ENCODE results near the gene PBLD.

The PBLD gene

GRCh38 chr10:68353537-68353936 lies 20.8 kb upstream of the PBLD start:
- Histone ChIP-seq H3K4ac (ENCODE audit: low read depth in 1 of 2, low read length in 2 of 2) (no peak overlapping the region), H3K36me3 (ENCODE audit: control insufficient read depth in 1 of 2, insufficient read depth in 2 of 2, low read depth in 1 of 2, low read length in 2 of 2) (peaks cover 41 to 64% of the 10 kb centered on the region in 2 experiments), H2BK15ac (ENCODE audit: low read depth, poor library complexity, severe bottlenecking) (no peak overlapping the region), H3K9me3 (ENCODE audit: control insufficient read depth, low read length) (no peaks in the 10 kb centered on the region), H2BK5ac (ENCODE audit: low read depth, low read length, poor library complexity, severe bottlenecking) (no peak overlapping the region), H3K27me3 (ENCODE audit: control insufficient read depth in 1 of 2, insufficient read depth in 1 of 2, low read length in 2 of 2) (no peaks in the 10 kb centered on the region), H3K4me1 (ENCODE audit: control insufficient read depth, insufficient read depth, low read depth, low read length) (no peaks in the 10 kb centered on the region), H2AFZ (ENCODE audit: low read depth, low read length) (no peak overlapping the region), H2BK12ac (ENCODE audit: low read length in 2 of 2) (no peak overlapping the region), H3K9ac (ENCODE audit: low read length) (no peak overlapping the region), H2AK5ac (ENCODE audit: low read length, severe bottlenecking) (no peak overlapping the region), H4K91ac (ENCODE audit: low read length) (no peak overlapping the region), H3K27ac (ENCODE audit: low read length, poor library complexity, severe bottlenecking) (no peak overlapping the region), H3K4me2 (ENCODE audit: low read length, poor library complexity, severe bottlenecking) (no peak overlapping the region), H4K8ac (ENCODE audit: low read length) (no peak overlapping the region), H3K4me3 (ENCODE audit: insufficient read depth in 1 of 2, low read depth in 1 of 2, low read length in 2 of 2) (no peak overlapping the region), H3K18ac (ENCODE audit: low read depth in 1 of 2, low read length in 2 of 2) (no peak overlapping the region), H2BK120ac (ENCODE audit: low read depth, low read length) (no peak overlapping the region), H3K14ac (ENCODE audit: low read length in 2 of 2) (no peak overlapping the region), H3K23ac (ENCODE audit: low read length in 2 of 2) (no peak overlapping the region), H3K79me1 (replicated peaks; ENCODE audit: low read length, poor library complexity, severe bottlenecking) (peaks cover 12% of the 10 kb centered on the region)
- no peak for DNase-seq
- 93% methylated on average over 2 of the region's 2 CpGs for whole genome bisulfite sequencing

GRCh38 chr10:68348265-68348741 lies 15.6 kb upstream of the PBLD start:
- WGBS = 38% methylated on average over 2 of the region's 2 CpGs
- no peak overlapping the region for H3K4me3 ChIP-seq (ENCODE audit: insufficient read depth in 1 of 2, low read depth in 1 of 2, low read length in 2 of 2)
- DNase-seq = peak; percentile 65

GRCh38 chr10:68346774-68347173 lies 14.0 kb upstream of the PBLD start:
- no peak for DNase-seq
- H4K8ac ChIP-seq (ENCODE audit: low read length) = no peak overlapping the region
- H3K27me3 ChIP-seq (ENCODE audit: control insufficient read depth in 1 of 2, insufficient read depth in 1 of 2, low read length in 2 of 2) = no peaks in the 10 kb centered on the region
- H2BK12ac ChIP-seq (ENCODE audit: low read length in 2 of 2) = no peak overlapping the region
- no peak overlapping the region for H2AFZ ChIP-seq (ENCODE audit: low read depth, low read length)
- H4K91ac ChIP-seq (ENCODE audit: low read length) = no peak overlapping the region
- no peak overlapping the region for H3K4me3 ChIP-seq (ENCODE audit: insufficient read depth in 1 of 2, low read depth in 1 of 2, low read length in 2 of 2)
- no peaks in the 10 kb centered on the region for H3K4me1 ChIP-seq (ENCODE audit: control insufficient read depth, insufficient read depth, low read depth, low read length)
- no peak overlapping the region for H3K4ac ChIP-seq (ENCODE audit: low read depth in 1 of 2, low read length in 2 of 2)
- H3K4me2 ChIP-seq (ENCODE audit: low read length, poor library complexity, severe bottlenecking) = no peak overlapping the region
- H3K18ac ChIP-seq (ENCODE audit: low read depth in 1 of 2, low read length in 2 of 2) = no peak overlapping the region
- no peak overlapping the region for H2BK15ac ChIP-seq (ENCODE audit: low read depth, poor library complexity, severe bottlenecking)
- H3K14ac ChIP-seq (ENCODE audit: low read length in 2 of 2) = no peak overlapping the region
- H2AK5ac ChIP-seq (ENCODE audit: low read length, severe bottlenecking) = no peak overlapping the region
- H3K23ac ChIP-seq (ENCODE audit: low read length in 2 of 2) = no peak overlapping the region
- H2BK5ac ChIP-seq (ENCODE audit: low read depth, low read length, poor library complexity, severe bottlenecking) = no peak overlapping the region
- no peak overlapping the region for H3K27ac ChIP-seq (ENCODE audit: low read length, poor library complexity, severe bottlenecking)
- no peak overlapping the region for H2BK120ac ChIP-seq (ENCODE audit: low read depth, low read length)
- no peak overlapping the region for H3K9ac ChIP-seq (ENCODE audit: low read length)
- WGBS = 77% methylated on average over 4 of the region's 4 CpGs
- H3K79me1 ChIP-seq (replicated peaks; ENCODE audit: low read length, poor library complexity, severe bottlenecking) = peaks cover 3% of the 10 kb centered on the region
- no peaks in the 10 kb centered on the region for H3K9me3 ChIP-seq (ENCODE audit: control insufficient read depth, low read length)
- peaks cover 8 to 68% of the 10 kb centered on the region in 2 experiments for H3K36me3 ChIP-seq (ENCODE audit: control insufficient read depth in 1 of 2, insufficient read depth in 2 of 2, low read depth in 1 of 2, low read length in 2 of 2)

More at GRCh38 chr10:68348265-68348741, 15.6 kb upstream of the PBLD start:
- H4K91ac ChIP-seq (ENCODE audit: low read length) = no peak overlapping the region
- H2BK15ac ChIP-seq (ENCODE audit: low read depth, poor library complexity, severe bottlenecking) = no peak overlapping the region
- no peaks in the 10 kb centered on the region for H3K27me3 ChIP-seq (ENCODE audit: control insufficient read depth in 1 of 2, insufficient read depth in 1 of 2, low read length in 2 of 2)
- H3K79me1 ChIP-seq (replicated peaks; ENCODE audit: low read length, poor library complexity, severe bottlenecking) = peaks cover 3% of the 10 kb centered on the region
- H3K14ac ChIP-seq (ENCODE audit: low read length in 2 of 2) = no peak overlapping the region
- H3K23ac ChIP-seq (ENCODE audit: low read length in 2 of 2) = no peak overlapping the region
- no peak overlapping the region for H2BK120ac ChIP-seq (ENCODE audit: low read depth, low read length)
- H4K8ac ChIP-seq (ENCODE audit: low read length) = no peak overlapping the region
- no peaks in the 10 kb centered on the region for H3K9me3 ChIP-seq (ENCODE audit: control insufficient read depth, low read length)
- no peak overlapping the region for H2BK5ac ChIP-seq (ENCODE audit: low read depth, low read length, poor library complexity, severe bottlenecking)
- H2BK12ac ChIP-seq (ENCODE audit: low read length in 2 of 2) = no peak overlapping the region
- H3K4me1 ChIP-seq (ENCODE audit: control insufficient read depth, insufficient read depth, low read depth, low read length) = no peaks in the 10 kb centered on the region
- no peak overlapping the region for H3K9ac ChIP-seq (ENCODE audit: low read length)
- no peak overlapping the region for H2AK5ac ChIP-seq (ENCODE audit: low read length, severe bottlenecking)
- no peak overlapping the region for H3K4ac ChIP-seq (ENCODE audit: low read depth in 1 of 2, low read length in 2 of 2)
- H3K18ac ChIP-seq (ENCODE audit: low read depth in 1 of 2, low read length in 2 of 2) = no peak overlapping the region
- peaks cover 16 to 66% of the 10 kb centered on the region in 2 experiments for H3K36me3 ChIP-seq (ENCODE audit: control insufficient read depth in 1 of 2, insufficient read depth in 2 of 2, low read depth in 1 of 2, low read length in 2 of 2)
- no peak overlapping the region for H3K27ac ChIP-seq (ENCODE audit: low read length, poor library complexity, severe bottlenecking)
- H2AFZ ChIP-seq (ENCODE audit: low read depth, low read length) = no peak overlapping the region
- no peak overlapping the region for H3K4me2 ChIP-seq (ENCODE audit: low read length, poor library complexity, severe bottlenecking)

- Histone ChIP-seq H2BK12ac (ENCODE audit: low read length in 2 of 2) (no peak overlapping the region), H2BK5ac (ENCODE audit: low read depth, low read length, poor library complexity, severe bottlenecking) (no peak overlapping the region), H2AFZ (ENCODE audit: low read depth, low read length) (no peak overlapping the region), H3K4me1 (ENCODE audit: control insufficient read depth, insufficient read depth, low read depth, low read length) (no peaks in the 10 kb centered on the region), H3K14ac (ENCODE audit: low read length in 2 of 2) (no peak overlapping the region), H3K79me1 (replicated peaks; ENCODE audit: low read length, poor library complexity, severe bottlenecking) (peaks cover 3% of the 10 kb centered on the region), H3K4me3 (ENCODE audit: insufficient read depth in 1 of 2, low read depth in 1 of 2, low read length in 2 of 2) (no peak overlapping the region), H3K23ac (ENCODE audit: low read length in 2 of 2) (no peak overlapping the region), H3K27me3 (ENCODE audit: control insufficient read depth in 1 of 2, insufficient read depth in 1 of 2, low read length in 2 of 2) (no peaks in the 10 kb centered on the region), H3K36me3 (ENCODE audit: control insufficient read depth in 1 of 2, insufficient read depth in 2 of 2, low read depth in 1 of 2, low read length in 2 of 2) (peaks cover 8 to 79% of the 10 kb centered on the region in 2 experiments), H2BK15ac (ENCODE audit: low read depth, poor library complexity, severe bottlenecking) (no peak overlapping the region), H2AK5ac (ENCODE audit: low read length, severe bottlenecking) (no peak overlapping the region), H3K9ac (ENCODE audit: low read length) (no peak overlapping the region), H3K4me2 (ENCODE audit: low read length, poor library complexity, severe bottlenecking) (no peak overlapping the region), H3K4ac (ENCODE audit: low read depth in 1 of 2, low read length in 2 of 2) (no peak overlapping the region), H4K8ac (ENCODE audit: low read length) (no peak overlapping the region), H3K27ac (ENCODE audit: low read length, poor library complexity, severe bottlenecking) (no peak overlapping the region), H4K91ac (ENCODE audit: low read length) (no peak overlapping the region), H3K18ac (ENCODE audit: low read depth in 1 of 2, low read length in 2 of 2) (no peak overlapping the region), H3K9me3 (ENCODE audit: control insufficient read depth, low read length) (no peaks in the 10 kb centered on the region), H2BK120ac (ENCODE audit: low read depth, low read length) (no peak overlapping the region)
- no peak for DNase-seq
- WGBS = 88% methylated on average over 1 of the region's 4 CpGs
Measured at GRCh38 chr10:68345621-68346020, 12.9 kb upstream of the PBLD start.

Data from mesenchymal stem cell (in vitro differentiated cells and primary cell).